K562 (cell line): ENCODE data around the gene RHOF.

Source experiments
- DIDO1 ChIP-seq: fragments of 450-650 bp; IDR thresholded peaks from 2 replicates; pipeline ENCODE4 v1.6.1; 2016; ENCODE audit warnings: low read depth, missing biosample characterization, missing genetic modification characterization
- ESRRA ChIP-seq: fragments of 450-650 bp; IDR thresholded peaks from 2 replicates; pipeline ENCODE4 v1.6.1; 2014; ENCODE audit warnings: low read depth, mild to moderate bottlenecking, moderate library complexity, borderline replicate concordance
- ETS1 ChIP-seq: conservative IDR thresholded peaks from 2 replicates; pipeline ENCODE4 v1.6.1; 2011; ENCODE audit warnings: low read depth, mild to moderate bottlenecking, low read length; ENCODE audit not compliant: control insufficient read depth
- EZH2 ChIP-seq: IDR thresholded peaks from 2 replicates; pipeline ENCODE4 v1.6.1; 2012; ENCODE audit warnings: low read depth, mild to moderate bottlenecking, inconsistent platforms, low read length, borderline replicate concordance
- FOXK2 ChIP-seq, 2 experiments: fragments of 450-650 bp; IDR thresholded peaks in 1 of 2; conservative IDR thresholded peaks in 1 of 2; 2 replicates each; pipeline ENCODE4 v1.6.1; 2016; ENCODE audit warnings: low read depth in 2 of 2, mild to moderate bottlenecking in 1 of 2
- HDAC8 ChIP-seq: fragments of 450-650 bp; IDR thresholded peaks from 2 replicates; pipeline ENCODE4 v1.6.1; 2016; ENCODE audit warnings: mild to moderate bottlenecking, missing genetic modification characterization, moderate library complexity, missing compliant biosample characterization
- RFX7 ChIP-seq: fragments of 250-450 bp; sonication (Bioruptor Pico); IDR thresholded peaks from 2 replicates; pipeline ENCODE4 v1.5.1; 2021; ENCODE audit warnings: mild to moderate bottlenecking
- ZNF785 ChIP-seq: fragments of 250-450 bp; sonication (Bioruptor Pico); IDR thresholded peaks from 2 replicates; pipeline ENCODE4 v1.4.0; 2020; ENCODE audit warnings: mild to moderate bottlenecking

- no peak for TF ChIP-seq EZH2
- no peak; the same call in 1 of the 2 replicates for TF ChIP-seq ETS1
- TF ChIP-seq HDAC8 (tag) = no peak
- TF ChIP-seq RFX7 = no peak
- TF ChIP-seq FOXK2 (conservative IDR thresholded peaks at IDR 0.05 in 1 of 2, IDR thresholded peaks at IDR 0.05 in 1 of 2; ENCODE audit: low read depth in 2 of 2) = no peak
- TF ChIP-seq ESRRA = peak; percentile 90
- TF ChIP-seq ZNF785 (CRISPR knock-in tag) = no peak
- no peak for TF ChIP-seq DIDO1 (tag)
Observed at GRCh38 chr12:121797937-121798786, 4.7 kb upstream of the RHOF start.
